Astrocyte (in vitro differentiated cells and primary cell): ENCODE results near the gene DPF3. TPM values are rescaled to one million over a fixed set of nuclear protein-coding genes. Genes with fewer than 3 reads are reported as not detected.

Experiments
- DNase-seq: peaks from one replicate; pipeline ENCODE4 v3.0.0-alpha.2; 2010; ENCODE audit warnings: low read depth
- FAIRE-seq: peaks from 2 replicates; lab custom pipeline; 2011; peaks lifted over from hg19 to GRCh38; lab: Jason Lieb, UNC
- H2AFZ ChIP-seq: 2 replicates; pipeline ENCODE4 v1.6.0; 2012; ENCODE audit warnings: low read depth, low read length, inconsistent platforms
- H3K27ac ChIP-seq: 2 replicates; pipeline ENCODE4 v1.5.1; 2011; ENCODE audit warnings: low read depth, low read length, inconsistent platforms
- H3K27me3 ChIP-seq: 2 replicates; pipeline ENCODE4 v1.6.0; 2011; ENCODE audit warnings: low read length, inconsistent platforms; ENCODE audit not compliant: insufficient read depth
- H3K36me3 ChIP-seq: 2 replicates; pipeline ENCODE4 v1.5.1; 2011; ENCODE audit warnings: low read length, inconsistent platforms; ENCODE audit not compliant: insufficient read depth
- H3K4me1 ChIP-seq: 2 replicates; pipeline ENCODE4 v1.5.1; 2011; ENCODE audit warnings: low read length, inconsistent platforms; ENCODE audit not compliant: insufficient read depth
- H3K4me2 ChIP-seq: 2 replicates; pipeline ENCODE4 v1.6.0; 2012; ENCODE audit warnings: low read length, inconsistent platforms
- H3K4me3 ChIP-seq: 2 replicates; pipeline ENCODE4 v1.5.1; 2011; ENCODE audit warnings: low read depth, mild to moderate bottlenecking, low read length, inconsistent platforms; ENCODE audit not compliant: insufficient read depth
- H3K79me2 ChIP-seq: 2 replicates; pipeline ENCODE4 v1.6.0; 2012; ENCODE audit warnings: mild to moderate bottlenecking, low read length, inconsistent platforms; ENCODE audit not compliant: insufficient read depth
- H3K9ac ChIP-seq: 2 replicates; pipeline ENCODE4 v1.6.0; 2012; ENCODE audit warnings: mild to moderate bottlenecking, low read length, inconsistent platforms
- H3K9me3 ChIP-seq: 2 replicates; pipeline ENCODE4 v1.5.1; 2012; ENCODE audit warnings: low read depth, mild to moderate bottlenecking, low read length, inconsistent platforms; ENCODE audit not compliant: insufficient read depth
- H4K20me1 ChIP-seq: 2 replicates; pipeline ENCODE4 v1.6.0; 2012; ENCODE audit warnings: low read length, inconsistent platforms; ENCODE audit not compliant: insufficient read depth
- H3K27ac Mint-ChIP-seq: one replicate; pipeline ENCODE4 v1.8.0; 2021; ENCODE audit warnings: mild to moderate bottlenecking, mixed read lengths; ENCODE audit not compliant: unreplicated experiment
- H3K27me3 Mint-ChIP-seq: one replicate; pipeline ENCODE4 v1.8.0; 2021; ENCODE audit warnings: low read depth, mixed read lengths; ENCODE audit not compliant: unreplicated experiment
- H3K36me3 Mint-ChIP-seq: one replicate; pipeline ENCODE4 v1.8.0; 2021; ENCODE audit warnings: low read depth, mixed read lengths; ENCODE audit not compliant: unreplicated experiment
- H3K4me1 Mint-ChIP-seq: one replicate; pipeline ENCODE4 v1.8.0; 2021; ENCODE audit warnings: low read depth, mixed read lengths; ENCODE audit not compliant: unreplicated experiment
- H3K4me3 Mint-ChIP-seq: one replicate; pipeline ENCODE4 v1.8.0; 2021; ENCODE audit warnings: mild to moderate bottlenecking, moderate library complexity, mixed read lengths; ENCODE audit not compliant: unreplicated experiment
- H3K9me3 Mint-ChIP-seq: one replicate; pipeline ENCODE4 v1.8.0; 2021; ENCODE audit warnings: mild to moderate bottlenecking, mixed read lengths; ENCODE audit not compliant: unreplicated experiment
- EZH2 ChIP-seq: IDR thresholded peaks from 2 replicates; pipeline ENCODE4 v1.6.1; 2012; ENCODE audit warnings: mild to moderate bottlenecking, low read length, inconsistent platforms; ENCODE audit not compliant: insufficient read depth
- total RNA-seq: library from RNA; stranded (reverse); gene quantifications from 2 replicates; pipeline ENCODE4 v1.2.1, GENCODE V29; 2021
- TF ChIP-seq, protein P1 (sequence below): IDR thresholded peaks from 2 replicates; pipeline ENCODE4 v1.5.1; 2011; ENCODE audit warnings: low read depth, mild to moderate bottlenecking, inconsistent platforms, low read length, moderate library complexity; ENCODE audit not compliant: insufficient read depth

The DPF3 gene
- total RNA-seq, 1 donor from 2014 or later, result 2.4 TPM

DNA sequence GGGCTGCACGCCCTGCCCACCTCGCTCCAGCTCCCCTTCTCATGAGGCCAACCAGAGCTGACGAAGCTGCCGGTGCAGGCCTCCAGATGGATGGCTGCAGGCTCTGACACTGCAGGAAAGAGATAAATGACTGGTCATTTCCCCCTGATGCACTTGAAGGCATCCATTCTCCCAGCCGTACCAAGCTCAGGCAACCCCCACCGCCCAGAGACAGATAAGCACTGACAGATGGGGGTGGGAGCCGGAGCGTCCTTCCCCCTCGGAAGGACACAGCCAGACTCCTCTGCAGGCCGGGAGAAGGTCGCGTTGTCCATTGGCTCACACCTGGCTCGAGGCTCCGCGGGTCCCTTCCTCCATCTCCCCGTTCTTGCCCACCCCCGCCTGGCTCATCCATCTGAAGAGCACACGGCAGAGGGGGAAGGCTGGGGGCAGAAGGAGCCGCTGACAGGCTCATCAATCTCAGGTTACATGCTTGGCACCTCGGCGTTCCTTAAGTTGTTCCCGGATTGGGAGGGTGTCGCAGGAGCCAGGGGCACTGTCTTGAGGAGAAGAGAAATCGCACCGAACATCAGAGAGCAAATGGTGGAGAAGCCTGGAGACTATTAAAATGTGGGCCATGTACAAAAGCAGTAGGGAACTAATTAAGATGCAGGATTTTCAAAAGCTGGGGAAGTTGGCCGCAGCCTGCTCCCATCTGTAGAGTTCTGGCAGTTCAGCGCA lies 151.6 kb downstream of the DPF3 start:
- no peaks in the 10 kb centered on the region for H3K79me2 ChIP-seq
- H3K4me1 ChIP-seq, result peaks cover 29% of the 10 kb centered on the region
- no peaks in the 10 kb centered on the region for H4K20me1 ChIP-seq
- no peak overlapping the region for H2AFZ ChIP-seq
- H3K4me2 ChIP-seq, result no peak overlapping the region
- H3K36me3 ChIP-seq, result no peaks in the 10 kb centered on the region
- FAIRE-seq (no peak), DNase-seq (no peak)
- no peak overlapping the region for H3K4me3 ChIP-seq
- Mint-ChIP-seq H3K9me3 (no peaks in the 10 kb centered on the region), H3K27ac (no peak overlapping the region), H3K36me3 (peaks cover 4% of the 10 kb centered on the region), H3K4me1 (peaks cover 9% of the 10 kb centered on the region), H3K4me3 (no peak overlapping the region), H3K27me3 (no peaks in the 10 kb centered on the region)
- H3K27me3 ChIP-seq, result no peaks in the 10 kb centered on the region
- H3K9ac ChIP-seq, result no peak overlapping the region
- H3K9me3 ChIP-seq, result no peaks in the 10 kb centered on the region
- TF ChIP-seq EZH2, result no peak
- TF ChIP-seq, protein P1, sequence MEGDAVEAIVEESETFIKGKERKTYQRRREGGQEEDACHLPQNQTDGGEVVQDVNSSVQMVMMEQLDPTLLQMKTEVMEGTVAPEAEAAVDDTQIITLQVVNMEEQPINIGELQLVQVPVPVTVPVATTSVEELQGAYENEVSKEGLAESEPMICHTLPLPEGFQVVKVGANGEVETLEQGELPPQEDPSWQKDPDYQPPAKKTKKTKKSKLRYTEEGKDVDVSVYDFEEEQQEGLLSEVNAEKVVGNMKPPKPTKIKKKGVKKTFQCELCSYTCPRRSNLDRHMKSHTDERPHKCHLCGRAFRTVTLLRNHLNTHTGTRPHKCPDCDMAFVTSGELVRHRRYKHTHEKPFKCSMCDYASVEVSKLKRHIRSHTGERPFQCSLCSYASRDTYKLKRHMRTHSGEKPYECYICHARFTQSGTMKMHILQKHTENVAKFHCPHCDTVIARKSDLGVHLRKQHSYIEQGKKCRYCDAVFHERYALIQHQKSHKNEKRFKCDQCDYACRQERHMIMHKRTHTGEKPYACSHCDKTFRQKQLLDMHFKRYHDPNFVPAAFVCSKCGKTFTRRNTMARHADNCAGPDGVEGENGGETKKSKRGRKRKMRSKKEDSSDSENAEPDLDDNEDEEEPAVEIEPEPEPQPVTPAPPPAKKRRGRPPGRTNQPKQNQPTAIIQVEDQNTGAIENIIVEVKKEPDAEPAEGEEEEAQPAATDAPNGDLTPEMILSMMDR, result no peak
- H3K27ac ChIP-seq, result no peak overlapping the region

DNA sequence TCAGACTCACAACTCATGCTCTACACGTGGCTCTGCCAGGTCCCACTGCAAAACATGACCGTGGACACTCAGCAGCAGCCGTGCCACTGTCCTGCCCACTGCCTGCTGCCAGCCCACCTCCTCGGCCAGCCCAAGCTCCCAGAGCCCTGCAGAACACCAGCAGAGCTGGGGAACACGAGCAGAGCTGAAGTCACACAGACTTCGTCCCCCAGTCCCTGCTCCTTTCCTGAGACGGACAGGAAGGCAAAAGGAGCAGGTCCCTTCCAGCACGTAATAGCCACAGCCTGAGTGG lies 152.1 kb downstream of the DPF3 start:
- DNase-seq, result no peak

More for the DNA sequence above, 152.1 kb downstream of the DPF3 start:
- no peak for FAIRE-seq
- Mint-ChIP-seq H3K36me3 (peaks cover 4% of the 10 kb centered on the region), H3K4me1 (peaks cover 9% of the 10 kb centered on the region), H3K4me3 (no peak overlapping the region), H3K27me3 (peaks cover 3% of the 10 kb centered on the region), H3K27ac (no peak overlapping the region), H3K9me3 (no peaks in the 10 kb centered on the region)
- no peaks in the 10 kb centered on the region for H3K36me3 ChIP-seq
- H3K27ac ChIP-seq, result no peak overlapping the region
- H3K4me3 ChIP-seq, result no peak overlapping the region
- H3K4me1 ChIP-seq, result peaks cover 29% of the 10 kb centered on the region
- no peaks in the 10 kb centered on the region for H3K79me2 ChIP-seq
- H2AFZ ChIP-seq, result no peak overlapping the region
- no peaks in the 10 kb centered on the region for H4K20me1 ChIP-seq
- no peak overlapping the region for H3K4me2 ChIP-seq
- no peaks in the 10 kb centered on the region for H3K27me3 ChIP-seq
- TF ChIP-seq, protein P1, result no peak
- TF ChIP-seq EZH2, result no peak
- no peak overlapping the region for H3K9ac ChIP-seq
- no peaks in the 10 kb centered on the region for H3K9me3 ChIP-seq
